Measurements from ENCODE around the gene BCLAF3.

BCLAF3 gene

DNA sequence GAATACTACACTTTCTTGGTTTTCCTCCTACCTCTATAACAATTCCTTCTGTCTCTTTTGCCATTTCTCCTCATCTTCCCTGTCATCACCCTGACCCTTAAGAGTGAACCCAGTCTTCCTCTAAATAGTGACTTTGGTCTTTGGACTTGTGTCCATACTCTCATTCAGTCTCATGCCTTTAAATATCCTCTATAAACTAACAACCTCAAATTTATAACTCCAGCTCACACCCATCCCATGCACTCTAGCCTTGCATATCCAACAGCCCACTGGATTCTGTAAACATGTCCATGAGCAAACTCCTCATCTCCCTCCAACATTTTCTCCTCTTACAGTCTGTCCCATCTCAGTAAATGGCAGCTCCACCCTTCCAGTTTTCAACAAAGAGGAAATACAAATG, 15.0 kb downstream of the BCLAF3 start:
- no peak overlapping the region for H3K4me3 ChIP-seq (ENCODE audit: low read depth, low read length)
- no peak for TF ChIP-seq CTCF (IDR thresholded peaks at IDR 0.05; ENCODE audit: control insufficient read depth, extremely low read depth, insufficient read depth)
- no peak for DNase-seq (ENCODE audit: low read depth)

GRCh38 chrX:19972984-19973383, 17.9 kb downstream of the BCLAF3 start:
- DNase-seq (ENCODE audit: low read depth): no peak
- no peak for TF ChIP-seq CTCF (IDR thresholded peaks at IDR 0.05; ENCODE audit: control insufficient read depth, extremely low read depth, insufficient read depth)
- H3K4me3 ChIP-seq (ENCODE audit: low read depth, low read length): no peak overlapping the region

GRCh38 chrX:19968276-19968675, 22.6 kb downstream of the BCLAF3 start:
- H3K4me3 ChIP-seq (ENCODE audit: low read depth, low read length): no peak overlapping the region
- TF ChIP-seq CTCF (IDR thresholded peaks at IDR 0.05; ENCODE audit: control insufficient read depth, extremely low read depth, insufficient read depth): no peak
- DNase-seq (ENCODE audit: low read depth): no peak

GRCh38 chrX:19966056-19966455, 24.8 kb downstream of the BCLAF3 start:
- no peak for DNase-seq (ENCODE audit: low read depth)
- TF ChIP-seq CTCF (IDR thresholded peaks at IDR 0.05; ENCODE audit: control insufficient read depth, extremely low read depth, insufficient read depth): no peak
- no peak overlapping the region for H3K4me3 ChIP-seq (ENCODE audit: low read depth, low read length)

DNA sequence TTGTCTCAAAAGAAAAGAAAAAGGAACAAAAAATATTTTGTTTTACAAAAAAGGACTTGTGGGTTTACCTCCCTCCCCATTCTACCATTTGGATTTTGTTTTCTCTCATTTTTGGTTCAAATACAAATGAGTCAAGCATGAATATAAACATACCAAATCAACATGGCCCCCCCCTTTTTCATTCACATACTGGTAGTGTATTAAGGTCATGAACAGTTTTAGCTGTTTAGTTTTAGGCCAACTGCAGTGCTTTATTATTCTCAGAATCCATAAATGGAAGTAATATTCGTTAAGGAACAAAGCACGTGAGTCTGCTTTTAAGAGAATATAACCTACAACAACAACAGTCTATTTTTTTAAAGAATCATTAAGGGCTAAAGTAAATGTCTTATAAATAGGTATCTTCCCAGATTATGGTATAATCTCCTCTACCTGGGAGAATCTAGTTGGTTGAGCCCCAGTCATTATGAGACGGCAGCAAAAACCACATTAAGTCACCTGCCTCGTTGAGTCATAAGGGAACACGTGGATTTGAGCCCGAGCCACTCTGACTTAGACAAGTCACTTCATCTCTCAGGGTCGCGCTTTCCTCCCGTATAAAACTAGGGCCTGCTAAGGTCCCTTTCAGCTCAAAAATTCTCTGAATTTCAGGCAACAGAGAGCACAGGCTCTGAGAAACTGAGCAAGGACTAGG, 26.7 kb downstream of the BCLAF3 start:
- DNase-seq (ENCODE audit: low read depth): no peak
- H3K4me3 ChIP-seq (ENCODE audit: low read depth, low read length): no peak overlapping the region
- no peak for TF ChIP-seq CTCF (IDR thresholded peaks at IDR 0.05; ENCODE audit: control insufficient read depth, extremely low read depth, insufficient read depth)

GRCh38 chrX:19960913-19961312, 29.9 kb downstream of the BCLAF3 start:
- H3K4me3 ChIP-seq (ENCODE audit: low read depth, low read length): no peak overlapping the region

More at GRCh38 chrX:19960913-19961312, 29.9 kb downstream of the BCLAF3 start:
- TF ChIP-seq CTCF (IDR thresholded peaks at IDR 0.05; ENCODE audit: control insufficient read depth, extremely low read depth, insufficient read depth): no peak
- DNase-seq (ENCODE audit: low read depth): no peak

Measured in LNCaP clone FGC (cell line).